HG02678 (cell line): ENCODE measurements around the gene SHROOM1.

Experiments
- ATAC-seq: cut with Tn5 transposase; IDR thresholded peaks from one replicate; pipeline ENCODE4 v1.9.1; 2021; ENCODE audit warnings: mild to moderate bottlenecking, moderate library complexity; ENCODE audit not compliant: unreplicated experiment

SHROOM1 gene

GRCh38 chr5:132854301-132854700 lies 23.9 kb upstream of the SHROOM1 start:
- ATAC-seq, result no peak

GRCh38 chr5:132853790-132854189 lies 23.3 kb upstream of the SHROOM1 start:
- ATAC-seq, result no peak

- no peak for ATAC-seq
Measured at GRCh38 chr5:132853323-132853722, 22.9 kb upstream of the SHROOM1 start.

- ATAC-seq, result no peak
Measured at GRCh38 chr5:132850066-132850465, 19.6 kb upstream of the SHROOM1 start.

- no peak for ATAC-seq
Measured at GRCh38 chr5:132849347-132849746, 18.9 kb upstream of the SHROOM1 start.

- no peak for ATAC-seq
Measured at GRCh38 chr5:132848270-132848669, 17.8 kb upstream of the SHROOM1 start.

DNA sequence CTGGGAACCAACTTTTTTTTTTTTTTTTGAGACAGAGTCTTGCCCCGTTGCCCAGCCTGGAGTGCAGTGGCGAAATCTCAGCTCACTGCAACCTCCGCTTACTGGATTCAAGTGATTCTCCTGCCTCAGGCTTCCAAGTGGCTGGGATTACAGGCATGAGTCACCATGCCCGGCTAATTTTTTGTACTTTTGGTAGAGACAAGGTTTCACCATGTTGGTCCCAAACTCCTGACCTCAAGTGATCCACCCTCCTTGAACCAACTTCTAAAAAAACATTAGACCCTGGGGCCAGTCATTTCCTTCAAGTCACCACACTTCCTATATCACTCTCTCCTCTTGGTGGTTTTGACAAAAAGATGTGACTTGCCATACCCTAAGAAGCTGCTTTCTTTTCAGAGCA lies 10.9 kb upstream of the SHROOM1 start:
- ATAC-seq, result no peak

- ATAC-seq, result no peak
Measured at GRCh38 chr5:132840896-132841295, 10.4 kb upstream of the SHROOM1 start.

GRCh38 chr5:132840313-132840712 lies 9.9 kb upstream of the SHROOM1 start:
- no peak for ATAC-seq

DNA sequence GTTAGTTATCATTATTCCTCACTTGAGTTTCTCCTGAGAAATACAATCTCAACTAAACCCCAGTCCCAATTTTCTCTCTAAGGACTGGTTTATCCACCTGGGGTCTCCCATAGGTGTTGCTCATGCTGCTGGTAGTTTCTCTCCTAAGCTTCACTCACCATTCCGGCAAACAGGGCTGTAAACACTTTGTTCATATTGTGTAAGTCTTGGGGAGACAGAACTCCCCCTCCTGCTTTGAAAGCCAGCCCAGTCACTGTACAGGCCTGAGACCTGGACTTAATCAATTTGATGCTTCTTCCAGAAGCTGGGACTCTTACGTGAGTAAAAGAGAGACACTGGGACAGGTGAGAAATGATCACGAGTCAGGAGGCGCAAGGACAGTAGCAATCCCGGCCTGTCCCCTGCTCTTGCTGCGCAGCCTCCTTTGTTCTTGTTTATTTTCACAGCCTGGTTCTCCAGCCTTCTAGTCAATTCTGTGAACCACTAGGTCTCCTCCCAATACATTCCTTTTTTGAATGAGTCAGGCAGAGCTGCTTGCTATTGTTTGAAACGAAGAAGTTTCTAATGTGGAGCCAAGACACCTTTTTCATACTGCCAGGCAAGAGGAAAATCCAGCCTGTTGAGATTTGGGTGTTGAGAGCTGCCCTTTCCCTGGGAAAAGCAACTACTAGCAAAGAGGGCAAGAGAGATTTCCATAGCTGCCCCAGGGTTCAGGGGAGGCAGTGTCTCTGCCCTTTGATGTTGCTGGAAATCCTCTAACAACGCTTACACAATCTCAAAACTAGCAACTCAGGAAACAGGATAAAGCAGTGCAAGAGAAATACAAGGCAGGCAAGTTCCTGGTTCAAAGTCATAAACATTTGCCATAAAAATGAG lies 9.2 kb upstream of the SHROOM1 start:
- no peak for ATAC-seq

DNA sequence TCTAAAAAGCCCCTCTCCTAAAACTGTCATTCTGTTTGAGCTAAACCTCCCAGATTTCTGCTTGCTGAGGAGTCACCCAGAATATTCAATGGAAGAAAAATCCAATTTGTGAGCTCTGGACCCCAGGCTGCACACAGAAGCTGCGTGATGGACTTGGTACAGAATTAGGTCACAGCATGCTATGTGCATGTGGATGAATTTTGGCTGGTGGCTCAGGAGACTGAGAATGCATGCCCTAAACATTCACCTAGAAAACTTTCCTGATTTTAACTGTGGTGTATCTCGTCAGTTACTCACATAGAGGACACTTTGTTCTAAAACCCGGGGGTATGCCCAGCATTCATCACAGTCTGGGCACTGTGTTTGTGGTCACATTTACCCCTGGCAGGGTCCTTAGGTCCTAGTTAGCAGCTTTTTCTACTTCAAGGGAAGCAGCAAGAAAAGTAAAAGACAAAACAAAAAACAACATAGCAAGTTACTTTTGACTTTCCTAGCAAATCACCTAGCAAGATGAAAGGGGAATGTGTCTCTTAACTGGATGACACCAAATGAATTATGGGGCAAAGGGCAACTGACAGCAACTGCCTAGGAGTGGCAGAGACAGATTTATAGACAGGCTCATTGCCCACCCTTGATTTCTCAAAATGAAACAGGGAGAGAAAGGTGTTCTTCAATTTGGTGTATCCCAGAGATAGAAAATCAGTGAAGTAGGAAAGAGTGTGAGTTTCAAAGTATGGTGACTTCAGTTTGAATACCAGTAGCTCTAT lies 8.3 kb upstream of the SHROOM1 start:
- no peak for ATAC-seq

GRCh38 chr5:132837868-132838267 lies 7.4 kb upstream of the SHROOM1 start:
- ATAC-seq, result no peak

GRCh38 chr5:132836852-132837251 lies 6.4 kb upstream of the SHROOM1 start:
- ATAC-seq, result no peak

DNA sequence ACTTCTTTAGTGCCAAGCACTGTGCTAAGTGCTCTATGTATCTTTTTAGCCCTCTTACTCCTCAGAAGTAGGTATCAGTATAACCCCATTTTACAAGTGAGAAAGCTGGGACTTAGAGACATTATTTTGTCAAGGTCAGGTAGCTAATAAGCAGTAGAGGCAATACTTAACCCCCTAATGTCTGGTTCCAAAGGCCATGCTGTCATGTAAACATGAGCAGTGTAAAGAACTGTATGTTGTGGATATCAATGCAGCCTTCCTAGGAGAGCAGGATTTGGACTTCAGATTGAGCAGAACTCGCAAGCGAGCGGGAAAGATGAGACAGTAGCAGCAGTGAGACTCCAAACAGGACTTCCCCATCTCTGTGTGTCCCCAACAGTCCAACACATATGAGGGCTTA lies 3.6 kb upstream of the SHROOM1 start:
- no peak for ATAC-seq

DNA sequence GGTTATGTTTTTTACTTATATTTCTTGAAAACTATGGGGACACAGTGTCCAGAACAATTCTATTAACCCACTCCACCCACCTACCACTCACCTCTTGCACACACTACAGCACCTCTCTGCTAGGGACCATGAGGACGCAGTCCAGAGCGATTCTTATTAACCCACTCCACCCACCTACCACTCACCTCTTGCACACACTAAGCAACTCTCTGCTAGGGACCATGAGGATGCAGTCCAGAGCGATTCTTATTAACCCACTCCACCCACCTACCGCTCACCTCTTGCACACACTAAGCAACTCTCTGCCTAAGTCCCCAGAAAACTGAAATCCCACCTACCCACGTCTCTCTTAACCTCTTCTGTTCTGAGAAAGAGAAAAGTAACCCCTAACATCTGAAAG lies 2.2 kb upstream of the SHROOM1 start:
- no peak for ATAC-seq

- no peak for ATAC-seq
Measured at GRCh38 chr5:132831095-132831860, 831 bp upstream of the SHROOM1 start.

- peak; percentile 77 for ATAC-seq
Measured at GRCh38 chr5:132829742-132830435, 558 bp downstream of the SHROOM1 start.

DNA sequence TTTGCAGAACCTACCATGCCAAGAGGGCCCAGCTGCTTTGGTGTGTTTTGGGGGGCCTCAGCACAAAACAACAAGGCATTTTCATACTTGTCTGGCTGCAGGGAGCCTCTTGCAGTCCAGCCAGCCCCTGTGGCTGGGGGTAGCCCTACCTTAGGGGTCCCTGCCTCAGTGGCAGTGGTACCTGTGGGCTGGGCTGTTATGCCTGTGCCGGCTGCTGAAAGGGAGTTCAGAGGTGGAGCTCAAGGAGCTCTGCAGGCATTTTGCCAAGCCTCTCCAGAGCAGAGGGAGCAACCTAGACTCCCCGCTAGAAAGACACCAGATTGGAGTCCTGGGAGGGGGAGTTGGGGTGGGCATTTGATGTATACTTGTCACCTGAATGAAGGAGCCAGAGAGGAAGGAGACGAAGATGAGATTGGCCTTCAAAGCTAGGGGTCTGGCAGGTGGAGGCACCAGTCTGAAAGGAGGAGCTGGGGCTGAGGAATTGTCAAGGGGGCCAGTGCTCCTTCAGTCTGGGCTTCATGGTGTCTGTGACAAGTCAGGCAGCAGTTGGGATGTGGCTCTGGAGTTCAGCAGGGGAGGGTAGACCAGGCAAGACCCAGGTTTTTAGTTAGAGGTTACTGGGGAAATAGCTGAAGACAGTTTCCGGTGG lies 1.5 kb downstream of the SHROOM1 start:
- no peak for ATAC-seq

DNA sequence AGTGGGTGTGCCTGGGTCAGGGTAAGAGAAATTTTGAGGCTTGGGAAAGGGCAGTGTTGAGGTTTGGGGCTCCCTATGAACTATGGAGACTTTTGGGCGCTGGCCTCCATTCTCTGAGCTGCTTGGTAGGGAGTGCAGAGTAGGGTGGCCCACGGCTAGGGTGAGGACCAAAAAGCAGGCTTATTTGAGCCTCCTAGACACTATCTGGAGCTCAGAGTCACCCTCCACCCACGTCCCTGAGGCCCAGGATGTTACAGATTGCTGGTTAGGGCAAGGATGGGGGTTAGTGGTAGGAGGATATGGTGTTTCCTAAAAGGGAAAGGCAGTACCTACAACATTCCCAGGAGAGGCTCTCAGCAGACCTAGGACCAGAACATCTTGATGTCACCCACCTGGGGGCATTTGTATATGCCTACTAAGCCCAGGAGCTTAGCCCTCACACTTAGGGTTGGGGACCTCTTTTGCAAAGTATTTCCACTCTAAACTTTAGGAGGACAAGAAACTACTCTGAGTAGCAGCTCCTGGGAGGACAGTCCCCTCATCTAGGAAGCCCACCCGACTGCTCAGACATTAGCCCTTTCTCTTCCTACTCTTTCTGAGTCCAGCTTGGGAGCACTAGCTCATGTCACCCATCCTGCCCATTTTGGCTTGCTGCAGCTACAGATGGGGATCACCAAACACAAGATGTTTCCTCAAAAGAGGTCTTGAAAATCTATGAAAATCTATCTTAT lies 2.3 kb downstream of the SHROOM1 start:
- no peak for ATAC-seq
